SKM-1 (cell line): ENCODE results near the gene PLXNA1.

Experiments used
- DNase-seq: peaks from one replicate; lab custom pipeline; 2025; ENCODE audit not compliant: unreplicated experiment; lab: John Stamatoyannopoulos, UW

PLXNA1 gene

DNA sequence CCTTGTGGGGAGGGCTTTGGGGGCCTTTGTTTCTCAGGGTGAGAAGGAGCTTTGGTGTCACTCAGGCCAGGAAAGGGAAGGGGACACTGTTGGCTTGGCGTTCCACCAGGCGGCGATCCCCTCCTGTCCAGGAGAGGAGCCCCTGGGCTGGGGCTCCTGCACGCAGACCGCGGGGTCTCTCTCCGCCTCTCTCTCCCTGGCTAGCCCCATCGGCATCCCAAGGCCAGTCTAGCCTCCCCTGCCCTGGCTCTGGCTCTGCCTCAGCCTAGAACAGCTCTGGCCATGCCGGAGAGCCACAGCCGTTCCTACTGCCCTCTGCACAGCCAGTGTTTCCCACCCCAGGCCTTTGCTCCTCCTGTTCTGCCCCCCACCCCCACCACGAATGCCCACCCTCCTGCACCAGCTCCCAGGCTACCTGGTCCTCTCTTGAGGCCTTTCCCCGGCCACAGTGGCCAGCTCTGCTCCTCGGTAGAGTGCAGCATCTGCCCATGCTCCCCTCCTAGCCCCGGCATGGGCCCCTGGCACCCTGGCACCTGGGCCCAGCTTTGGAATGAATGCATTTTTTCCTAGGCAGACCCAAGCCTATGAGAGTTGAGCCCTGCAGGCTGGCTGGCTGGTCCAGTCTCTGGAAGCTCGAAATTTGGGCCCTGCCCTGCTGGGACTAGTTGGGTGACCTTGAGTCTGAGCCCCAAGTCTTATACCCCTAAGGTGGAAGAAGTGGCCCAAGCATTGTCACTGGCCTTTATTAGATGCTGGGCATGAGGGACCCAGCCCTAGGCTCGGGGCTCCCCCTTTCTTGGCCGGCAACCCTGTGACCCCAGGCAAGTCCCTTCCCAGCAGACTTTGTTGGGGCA, 2.4 kb downstream of the PLXNA1 start:
- DNase-seq = no peak

DNA sequence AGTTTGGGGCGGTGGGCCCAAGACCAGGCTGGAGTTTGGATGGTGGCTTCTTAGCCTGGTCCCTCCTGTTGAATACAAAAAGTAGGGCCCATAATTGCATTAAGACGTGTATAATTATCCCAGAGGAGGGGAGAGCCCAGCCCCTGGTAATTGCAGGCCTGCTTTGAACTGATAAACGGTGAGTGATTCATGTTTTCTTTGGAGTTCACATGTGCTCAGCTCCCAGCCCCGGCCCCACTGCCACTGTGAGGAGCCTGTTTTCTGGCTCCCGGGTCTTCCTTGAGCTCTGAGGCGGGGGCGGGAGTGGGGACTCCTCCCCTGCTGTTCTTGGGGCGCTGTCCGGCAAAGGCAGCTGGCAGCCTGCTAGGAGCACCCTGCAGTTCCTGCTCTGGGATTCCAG, 3.1 kb downstream of the PLXNA1 start:
- no peak for DNase-seq

DNA sequence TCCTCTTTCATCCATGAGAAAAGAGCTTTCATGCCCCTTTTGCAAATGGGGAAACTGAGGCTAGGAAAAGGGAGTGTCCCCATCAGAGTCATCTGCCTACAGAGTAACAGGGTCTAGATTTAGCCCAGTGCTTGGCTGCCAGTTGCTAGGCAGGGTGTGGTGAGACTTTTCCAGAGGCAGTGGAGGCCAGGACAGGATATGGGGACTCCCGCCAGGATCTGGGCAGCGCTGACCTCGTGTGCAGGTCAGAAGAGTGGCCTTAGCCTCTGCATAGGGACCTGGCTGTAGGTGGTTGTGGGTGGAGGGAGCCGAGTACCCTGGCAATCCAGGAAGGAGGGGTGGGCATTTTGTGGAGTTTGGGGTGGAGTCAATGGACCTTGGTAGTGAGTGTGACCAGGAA, 4.2 kb downstream of the PLXNA1 start:
- DNase-seq = no peak

DNA sequence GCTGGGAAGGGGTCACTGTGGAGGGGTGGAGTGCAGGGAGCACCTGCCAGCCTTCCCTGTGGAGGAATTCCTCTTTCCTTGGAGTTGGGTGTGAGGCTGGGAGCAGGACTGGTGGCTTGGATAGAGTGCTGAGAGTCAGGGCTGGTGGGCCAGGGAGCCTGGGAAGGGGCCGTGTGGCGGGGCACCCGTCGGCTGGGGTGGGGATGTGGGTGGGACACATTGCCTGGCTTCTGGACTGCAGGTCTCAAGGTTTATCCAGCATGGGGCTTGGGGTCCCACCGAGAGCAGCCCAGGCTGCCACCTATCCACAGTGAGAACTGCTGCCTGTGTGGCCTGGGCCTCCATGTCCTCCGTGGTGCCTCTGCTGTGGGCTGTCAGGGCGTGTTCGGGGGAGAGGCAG, 4.7 kb downstream of the PLXNA1 start:
- DNase-seq = no peak

DNA sequence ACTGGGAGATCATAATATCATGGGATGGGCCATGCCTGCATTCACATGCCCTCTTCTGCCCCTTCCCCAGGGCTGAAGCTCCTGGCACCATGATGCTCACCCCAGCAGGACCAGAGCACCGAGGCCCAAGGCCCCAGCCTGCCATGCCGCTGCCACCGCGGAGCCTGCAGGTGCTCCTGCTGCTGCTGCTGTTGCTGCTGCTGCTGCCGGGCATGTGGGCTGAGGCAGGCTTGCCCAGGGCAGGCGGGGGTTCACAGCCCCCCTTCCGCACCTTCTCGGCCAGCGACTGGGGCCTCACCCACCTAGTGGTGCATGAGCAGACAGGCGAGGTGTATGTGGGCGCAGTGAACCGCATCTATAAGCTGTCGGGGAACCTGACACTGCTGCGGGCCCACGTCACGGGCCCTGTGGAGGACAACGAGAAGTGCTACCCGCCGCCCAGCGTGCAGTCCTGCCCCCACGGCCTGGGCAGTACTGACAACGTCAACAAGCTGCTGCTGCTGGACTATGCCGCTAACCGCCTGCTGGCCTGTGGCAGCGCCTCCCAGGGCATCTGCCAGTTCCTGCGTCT, 5.6 kb downstream of the PLXNA1 start:
- no peak for DNase-seq

DNA sequence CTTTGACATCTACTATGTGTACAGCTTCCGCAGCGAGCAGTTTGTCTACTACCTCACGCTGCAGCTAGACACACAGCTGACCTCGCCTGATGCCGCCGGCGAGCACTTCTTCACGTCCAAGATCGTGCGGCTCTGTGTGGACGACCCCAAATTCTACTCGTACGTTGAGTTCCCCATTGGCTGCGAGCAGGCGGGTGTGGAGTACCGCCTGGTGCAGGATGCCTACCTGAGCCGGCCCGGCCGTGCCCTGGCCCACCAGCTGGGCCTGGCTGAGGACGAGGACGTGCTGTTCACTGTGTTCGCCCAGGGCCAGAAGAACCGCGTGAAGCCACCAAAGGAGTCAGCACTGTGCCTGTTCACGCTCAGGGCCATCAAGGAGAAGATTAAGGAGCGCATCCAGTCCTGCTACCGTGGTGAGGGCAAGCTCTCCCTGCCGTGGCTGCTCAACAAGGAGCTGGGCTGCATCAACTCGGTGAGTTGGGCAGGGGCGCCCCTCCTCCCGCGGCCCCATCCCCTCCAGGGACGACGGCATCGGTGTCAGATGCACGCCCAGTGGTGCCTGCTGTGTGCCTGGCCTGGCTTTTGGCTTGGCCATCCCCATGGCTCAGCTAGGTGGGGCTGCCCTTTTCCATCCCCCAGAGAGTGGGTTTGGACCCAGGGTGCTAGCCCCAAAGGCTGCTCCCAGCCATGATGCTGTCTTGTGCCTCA, 6.6 kb downstream of the PLXNA1 start:
- DNase-seq = no peak

DNA sequence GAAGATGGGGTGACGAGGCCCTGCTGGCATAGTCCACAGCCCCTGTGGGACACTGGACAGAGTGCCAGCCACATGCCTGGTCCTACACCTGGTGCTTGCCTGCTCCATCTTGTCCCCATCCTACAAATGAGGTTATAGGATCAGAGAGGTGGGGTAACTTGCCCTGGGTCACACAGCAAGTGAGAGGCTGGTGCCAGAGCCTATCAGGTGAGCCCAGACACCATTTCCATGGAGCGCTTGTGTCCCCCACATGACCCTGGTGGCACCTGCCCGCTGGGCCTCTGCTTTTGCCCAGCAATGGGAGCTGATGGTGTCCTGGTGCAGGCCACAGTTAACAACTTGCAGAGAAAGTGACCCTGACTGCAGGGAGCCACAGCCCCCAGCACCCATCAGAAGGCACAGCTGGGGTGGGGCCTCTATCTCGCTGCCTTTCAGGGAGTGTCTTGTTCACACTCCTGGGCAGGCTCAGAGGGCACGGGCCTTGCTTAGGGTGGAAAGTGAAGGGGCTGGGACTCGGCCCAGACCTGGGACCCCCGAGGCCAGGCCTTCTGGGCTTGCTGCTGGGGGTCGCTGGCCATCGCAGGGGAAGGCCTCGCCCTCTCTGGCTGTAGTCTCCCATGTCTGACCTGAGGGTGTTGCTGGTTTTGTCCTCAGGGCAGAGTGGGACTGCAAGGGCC, 7.2 kb downstream of the PLXNA1 start:
- DNase-seq = no peak

DNA sequence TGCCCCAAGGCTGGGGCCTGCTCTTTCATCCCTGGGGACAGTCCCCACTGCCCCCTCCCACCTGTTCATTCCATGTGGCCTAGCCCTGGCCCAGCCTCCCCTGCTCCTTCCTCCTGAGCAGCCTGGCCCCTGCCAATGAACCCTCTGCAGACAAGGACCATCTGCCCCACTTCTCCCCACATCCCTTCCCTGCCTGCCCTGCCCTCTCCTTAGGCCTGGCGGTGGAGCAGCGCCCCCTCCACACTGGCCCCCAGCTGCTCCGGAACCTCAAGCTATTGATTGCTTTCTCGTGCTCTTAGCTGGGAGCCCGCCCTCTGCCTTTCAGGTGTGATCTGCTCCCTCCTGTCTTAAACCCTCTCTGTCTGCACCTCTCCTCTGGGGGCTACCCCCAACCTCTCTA, 8.0 kb downstream of the PLXNA1 start:
- DNase-seq = no peak

GRCh38 chr3:126991366-126992200, 8.7 kb downstream of the PLXNA1 start:
- no peak for DNase-seq

- DNase-seq = no peak
Measured at GRCh38 chr3:126992216-126992615, 9.3 kb downstream of the PLXNA1 start.

DNA sequence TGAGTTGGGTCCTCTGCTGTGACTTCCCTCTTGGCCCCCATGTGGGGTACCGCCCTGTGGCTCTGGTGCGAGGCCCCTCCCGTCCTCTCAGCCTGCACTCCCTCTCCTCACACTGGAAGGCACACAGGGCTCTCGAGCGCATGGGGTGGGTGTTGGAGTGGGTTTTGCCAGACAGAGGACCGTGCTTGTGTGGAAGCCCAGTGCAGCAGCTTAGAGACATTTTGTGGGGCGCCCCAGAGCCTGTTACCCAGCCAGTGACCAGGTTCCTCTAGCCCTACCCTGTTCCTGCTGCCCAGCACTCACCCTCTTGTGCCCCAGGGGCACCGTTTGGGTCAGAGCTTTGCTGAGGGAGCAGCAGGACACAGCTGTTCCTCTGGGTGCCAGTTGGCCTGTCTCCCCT, 9.9 kb downstream of the PLXNA1 start:
- no peak for DNase-seq

GRCh38 chr3:126993436-126993835, 10.5 kb downstream of the PLXNA1 start:
- no peak for DNase-seq

DNA sequence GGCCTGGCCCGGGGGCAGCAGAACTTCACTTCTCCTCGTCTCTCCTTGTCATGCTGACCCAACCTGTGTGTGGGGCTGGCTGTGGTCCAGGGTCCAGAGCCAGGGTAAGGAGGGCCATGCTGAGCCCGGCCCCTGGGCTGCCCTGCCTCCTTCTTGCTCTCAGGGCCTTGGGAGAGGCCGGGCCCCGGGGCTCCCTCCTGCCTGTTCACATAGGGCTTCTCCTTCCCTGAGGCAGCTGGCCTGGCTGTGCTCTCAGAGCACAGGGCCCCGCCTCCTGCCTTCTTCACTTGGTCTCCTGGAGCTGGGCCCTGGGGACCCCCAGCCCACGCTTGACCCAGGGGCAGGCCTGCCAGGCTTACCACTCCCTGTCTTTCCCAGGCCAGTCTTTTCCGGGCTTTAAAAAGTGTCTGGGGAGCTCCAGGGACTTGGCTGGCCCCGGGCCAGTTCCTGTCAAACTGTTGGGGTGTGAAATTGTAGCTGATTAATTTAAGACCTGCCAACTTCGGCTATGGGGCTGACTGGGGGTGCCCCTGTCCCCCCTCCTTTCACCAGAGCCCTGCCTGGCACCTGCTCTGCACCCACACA, 11.8 kb downstream of the PLXNA1 start:
- no peak for DNase-seq

- no peak for DNase-seq
Measured at GRCh38 chr3:126995254-126995780, 12.4 kb downstream of the PLXNA1 start.

DNA sequence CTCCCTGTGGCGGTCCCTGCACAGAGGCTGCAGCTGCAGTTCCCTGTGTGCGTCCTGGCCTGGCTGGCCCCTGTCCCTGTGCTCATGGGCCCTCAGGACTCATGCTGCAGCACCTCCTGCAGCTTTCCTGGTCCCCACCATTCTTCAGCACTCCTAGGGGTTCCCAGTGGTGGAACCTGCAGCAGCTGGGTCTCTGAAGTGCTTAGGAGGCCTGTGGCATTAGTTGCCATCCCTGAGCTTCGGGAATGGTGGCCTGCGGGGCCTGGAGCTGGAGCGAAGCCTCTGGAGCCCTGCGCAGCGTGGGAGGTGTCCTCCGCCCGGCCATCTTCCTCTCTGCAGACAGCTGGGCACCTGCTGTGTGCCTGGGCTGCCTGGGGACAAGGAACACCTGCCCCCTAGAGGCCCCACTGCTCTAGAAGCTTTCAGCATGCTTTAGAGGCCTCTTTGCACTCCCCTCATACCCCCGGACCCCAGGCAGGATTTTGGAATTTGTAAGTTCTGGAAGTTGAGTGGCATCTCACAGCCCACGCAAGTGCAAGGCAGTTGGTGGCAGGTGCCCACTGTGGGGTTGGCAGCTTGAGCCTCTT, 13.1 kb downstream of the PLXNA1 start:
- DNase-seq = no peak

DNA sequence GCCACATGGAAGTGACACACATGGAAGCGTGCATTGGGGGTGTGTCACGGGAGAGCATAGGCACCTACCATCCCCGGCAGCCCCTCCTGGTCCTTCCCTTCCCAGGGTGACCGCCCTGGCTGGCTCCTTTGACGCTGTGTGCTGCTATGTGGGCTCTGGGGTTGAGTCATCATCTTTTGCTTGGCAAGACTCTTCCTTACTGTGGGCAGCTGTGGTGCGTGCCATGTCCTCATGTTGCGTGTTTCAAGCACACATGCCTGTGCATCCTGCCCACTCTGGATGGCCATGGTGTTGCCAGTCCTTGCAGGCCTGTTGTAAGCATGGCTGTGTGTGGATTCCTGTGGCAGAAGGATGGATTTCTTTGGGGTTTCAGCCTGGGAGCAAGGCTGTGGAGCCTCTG, 14.0 kb downstream of the PLXNA1 start:
- no peak for DNase-seq

- no peak for DNase-seq
Measured at GRCh38 chr3:126997455-126998038, 14.6 kb downstream of the PLXNA1 start.

DNA sequence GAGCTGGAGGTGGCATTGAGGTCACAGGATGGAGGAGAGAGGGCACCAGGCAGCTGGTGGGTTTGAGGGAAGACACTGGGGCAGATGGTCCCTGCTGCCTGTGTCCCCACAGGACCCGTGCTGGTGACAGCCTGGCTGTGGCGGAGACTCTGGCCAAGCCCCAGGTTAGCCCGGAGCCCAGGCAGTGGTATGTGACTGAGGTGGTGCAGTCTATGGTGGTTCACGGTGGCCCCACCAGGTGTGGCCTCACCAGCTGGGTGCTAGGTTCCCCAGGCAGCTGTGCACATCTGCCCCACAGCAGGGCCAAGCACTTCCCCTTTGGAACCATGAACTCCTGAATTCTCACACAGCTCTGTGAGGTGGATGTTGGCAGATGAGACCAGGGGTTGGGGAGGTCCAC, 15.4 kb downstream of the PLXNA1 start:
- DNase-seq = no peak

- DNase-seq = no peak
Measured at GRCh38 chr3:126998728-126999127, 15.8 kb downstream of the PLXNA1 start.
